Testis (tissue), 3 donors: ENCODE measurements around the gene SH3RF3. TPM values are rescaled to one million over a fixed set of nuclear protein-coding genes. Genes with fewer than 3 reads are reported as not detected.

Experiments
- DNase-seq: peaks from one replicate; pipeline ENCODE4 v3.0.0-alpha.2; 2019
- H3K27ac ChIP-seq, 2 donors: fragments of 200-600 bp; sonication (generic); one replicate each; pipeline ENCODE4 v1.5.1; 2019
- H3K27me3 ChIP-seq: fragments of 200-600 bp; sonication (generic); one replicate; pipeline ENCODE4 v1.5.1; 2019
- H3K36me3 ChIP-seq: fragments of 200-600 bp; sonication (generic); one replicate; pipeline ENCODE4 v1.5.1; 2017; ENCODE audit warnings: low read depth; ENCODE audit errors: missing control alignments
- H3K4me1 ChIP-seq: fragments of 200-600 bp; sonication (generic); one replicate; pipeline ENCODE4 v1.5.1; 2019
- H3K4me3 ChIP-seq, 2 donors: fragments of 200-600 bp; sonication (generic); one replicate each; pipeline ENCODE4 v1.5.1; 2017 to 2019
- H3K9me3 ChIP-seq: fragments of 200-600 bp; sonication (generic); one replicate; pipeline ENCODE4 v1.5.1; 2017
- POLR2A ChIP-seq: fragments of 450-650 bp; IDR thresholded peaks from one replicate; pipeline ENCODE4 v1.6.1; 2017; ENCODE audit warnings: antibody characterized with exemption, mild to moderate bottlenecking, moderate library complexity
- WGBS, 2 donors: methylation state at CpG; one replicate each; pipeline ENCODE4 v1.1.5; 2018; 5-methylcytosine and 5-hydroxymethylcytosine counted together
- intact Hi-C: fragments of 100-400 bp; cut with DNase I; formaldehyde crosslinking; loops from one replicate; pipeline ENCODE4 v1.15.1; 2023; ENCODE audit warnings: low total_unique reads
- microRNA-seq, 2 donors: library from miRNA; unstranded; fragments of <30 nt; microRNA quantifications; one replicate each; pipeline ENCODE4, GENCODE V29; 2016; ENCODE audit warnings: borderline number of aligned reads in 2 of 2, borderline replicate concordance in 1 of 2
- polyA plus RNA-seq: library from polyadenylated mRNA; stranded (reverse); fragments of 350-450 nt; fragmentation: Illumina TruSeq; extraction: RNeasy Lipid Tissue Mini Kit (QIAGEN cat#74804); gene quantifications from one replicate; pipeline ENCODE4 v1.2.3, GENCODE V29; 2014; ENCODE audit warnings: low read depth, low replicate concordance; ENCODE audit not compliant: insufficient read depth
- small RNA-seq, 2 donors: library from RNA; depleted of rRNA; stranded (forward); fragments of <200 nt; gene quantifications; one replicate each; pipeline ENCODE3, GENCODE V24; 2016
- total RNA-seq, 2 donors: library from RNA; depleted of rRNA; stranded (reverse); fragments of >200 nt; gene quantifications; one replicate each; pipeline ENCODE4 v1.2.3, GENCODE V29; 2016
- TF ChIP-seq, protein P1 (sequence below), 3 experiments: fragments of 450-650 bp in 2 of 3; fragments of 200-600 bp in 1 of 3; sonication (generic) in 1 of 3; IDR thresholded peaks; one replicate each; pipeline ENCODE4 v1.5.1; 2016 to 2019; ENCODE audit warnings: antibody characterized with exemption in 3 of 3, mild to moderate bottlenecking in 2 of 3, moderate library complexity in 1 of 3

Gene SH3RF3
- total and polyA plus RNA-seq, 3 donors from 2014 or later, result 9.3 to 20.1 (median 16.5) TPM

DNA sequence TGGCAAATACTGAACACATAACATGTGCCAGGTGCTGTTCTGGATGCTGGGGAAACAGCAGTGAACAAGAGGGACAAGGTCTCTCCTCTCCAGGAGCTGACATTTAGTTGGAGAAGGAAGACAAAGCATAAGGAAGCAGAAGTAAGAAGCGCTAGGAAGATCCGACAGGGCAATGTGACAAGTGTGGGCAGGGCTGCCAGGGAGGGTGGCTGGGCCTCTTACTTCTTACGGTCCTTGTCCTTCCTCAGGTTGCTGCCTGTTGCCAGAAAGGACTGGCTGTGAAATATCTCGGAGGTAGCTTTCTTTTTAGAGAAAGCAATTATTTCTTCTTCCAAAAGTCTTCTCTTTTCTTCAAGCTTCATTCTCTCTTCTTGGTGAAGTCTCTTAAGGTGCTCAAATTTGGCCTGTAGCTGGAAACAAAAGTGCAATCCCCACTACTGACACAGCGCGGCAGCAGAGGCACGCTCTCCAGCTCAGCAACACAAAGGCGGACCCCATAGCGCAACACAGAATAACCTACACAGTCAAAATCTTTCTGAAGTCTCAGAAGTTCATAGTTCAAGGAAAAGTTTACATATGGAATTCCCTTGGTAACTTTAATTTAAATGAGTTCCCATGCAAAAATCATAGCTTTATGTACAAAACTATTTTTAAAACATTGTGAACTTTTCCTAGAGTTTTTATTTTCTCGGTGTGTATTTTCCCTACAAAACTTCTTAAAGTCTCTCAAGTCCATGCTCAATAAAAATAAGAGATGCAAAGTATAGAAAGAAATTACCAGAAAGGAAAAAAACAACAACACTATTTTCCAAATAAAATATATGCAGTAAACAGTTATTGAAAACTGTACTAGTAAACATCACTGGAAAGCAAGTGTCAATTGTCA, 417.1 kb downstream of the SH3RF3 start:
- Histone ChIP-seq H3K27ac (no peak overlapping the region), H3K36me3 (no peaks in the 10 kb centered on the region), H3K4me1 (no peaks in the 10 kb centered on the region), H3K4me3 (no peak overlapping the region), H3K27me3 (no peaks in the 10 kb centered on the region), H3K9me3 (no peaks in the 10 kb centered on the region)
- 39 to 48% methylated on average over 10 of the region's 10 CpGs for WGBS, 2 donors
- TF ChIP-seq, protein P1, sequence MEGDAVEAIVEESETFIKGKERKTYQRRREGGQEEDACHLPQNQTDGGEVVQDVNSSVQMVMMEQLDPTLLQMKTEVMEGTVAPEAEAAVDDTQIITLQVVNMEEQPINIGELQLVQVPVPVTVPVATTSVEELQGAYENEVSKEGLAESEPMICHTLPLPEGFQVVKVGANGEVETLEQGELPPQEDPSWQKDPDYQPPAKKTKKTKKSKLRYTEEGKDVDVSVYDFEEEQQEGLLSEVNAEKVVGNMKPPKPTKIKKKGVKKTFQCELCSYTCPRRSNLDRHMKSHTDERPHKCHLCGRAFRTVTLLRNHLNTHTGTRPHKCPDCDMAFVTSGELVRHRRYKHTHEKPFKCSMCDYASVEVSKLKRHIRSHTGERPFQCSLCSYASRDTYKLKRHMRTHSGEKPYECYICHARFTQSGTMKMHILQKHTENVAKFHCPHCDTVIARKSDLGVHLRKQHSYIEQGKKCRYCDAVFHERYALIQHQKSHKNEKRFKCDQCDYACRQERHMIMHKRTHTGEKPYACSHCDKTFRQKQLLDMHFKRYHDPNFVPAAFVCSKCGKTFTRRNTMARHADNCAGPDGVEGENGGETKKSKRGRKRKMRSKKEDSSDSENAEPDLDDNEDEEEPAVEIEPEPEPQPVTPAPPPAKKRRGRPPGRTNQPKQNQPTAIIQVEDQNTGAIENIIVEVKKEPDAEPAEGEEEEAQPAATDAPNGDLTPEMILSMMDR (IDR thresholded peaks at IDR 0.05), result peak; percentile 68 to 82 (median 75)
- TF ChIP-seq POLR2A, result no peak
- intact Hi-C loops, result loop anchor here (5.0 kb wide), 1 partner anchor 186 kb away; no protein-coding TSS in a partner anchor
- peak; percentile 79 for DNase-seq

DNA sequence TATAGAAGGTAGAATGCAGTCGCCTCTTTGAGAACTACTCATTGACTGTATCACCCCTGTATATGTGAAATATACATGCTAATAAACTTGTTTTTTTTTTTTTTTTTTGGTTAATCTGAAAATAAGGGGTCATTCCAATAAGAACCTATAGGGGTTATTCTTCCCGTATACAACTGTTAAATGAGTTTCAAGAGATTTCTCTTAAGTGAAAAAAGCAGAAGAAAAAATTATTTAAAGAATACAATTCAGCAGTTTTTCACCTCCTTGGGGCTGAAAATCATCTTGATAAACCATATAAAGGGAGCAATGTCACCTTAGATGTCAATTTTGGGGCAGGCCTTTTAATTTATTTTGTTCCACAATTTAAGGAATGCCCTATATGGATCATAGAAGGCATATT, 418.3 kb downstream of the SH3RF3 start:
- Histone ChIP-seq H3K27ac (no peak overlapping the region), H3K4me3 (no peak overlapping the region), H3K9me3 (no peaks in the 10 kb centered on the region), H3K27me3 (no peaks in the 10 kb centered on the region), H3K4me1 (no peaks in the 10 kb centered on the region), H3K36me3 (no peaks in the 10 kb centered on the region)
- no peak for DNase-seq
- TF ChIP-seq, protein P1 (IDR thresholded peaks at IDR 0.05), result peak in 1 of 3 experiments; percentile 16
- TF ChIP-seq POLR2A, result no peak
- 89 to 95% methylated on average over 2 of the region's 2 CpGs for WGBS, 2 donors
- intact Hi-C loops, result loop anchor here (5.0 kb wide), 1 partner anchor 185 kb away; no protein-coding TSS in a partner anchor

DNA sequence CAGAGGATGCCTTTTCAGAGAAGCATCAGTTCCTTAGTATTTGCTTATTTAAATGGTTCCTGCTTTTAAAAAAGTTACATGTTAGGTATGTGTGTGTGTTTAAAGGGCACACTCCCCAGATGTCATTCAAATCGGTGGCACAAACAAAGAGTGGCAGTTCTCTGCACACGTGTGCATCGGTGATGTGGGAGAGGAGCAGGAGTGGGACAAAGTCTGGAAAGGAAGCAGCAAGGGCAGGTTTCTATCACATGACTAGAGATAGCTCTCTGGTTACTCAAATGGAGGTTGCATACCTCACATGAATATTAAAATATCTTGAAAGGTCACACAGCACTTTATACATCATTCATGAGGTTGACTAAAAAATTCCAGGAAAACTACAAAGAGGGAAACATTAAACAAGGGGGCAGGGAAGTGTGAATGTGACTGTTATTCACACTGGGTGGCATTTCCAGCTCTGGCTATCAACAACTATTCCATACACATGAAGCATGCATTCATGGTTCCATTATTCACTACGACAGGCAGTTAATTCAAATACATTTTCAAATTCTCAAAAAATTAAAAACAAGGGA, 420.1 kb downstream of the SH3RF3 start:
- H3K27ac ChIP-seq, result no peak overlapping the region
- TF ChIP-seq, protein P1 (IDR thresholded peaks at IDR 0.05), result no peak
- TF ChIP-seq POLR2A, result no peak
- no peaks in the 10 kb centered on the region for H3K4me1 ChIP-seq
- H3K9me3 ChIP-seq, result no peaks in the 10 kb centered on the region
- H3K36me3 ChIP-seq, result no peaks in the 10 kb centered on the region
- H3K4me3 ChIP-seq, result no peak overlapping the region
- intact Hi-C loops, result loop anchor here (5.0 kb wide), 1 partner anchor 183 kb away; no protein-coding TSS in a partner anchor
- H3K27me3 ChIP-seq, result no peaks in the 10 kb centered on the region
- no peak for DNase-seq
- WGBS, 2 donors, result 79 to 94% methylated on average over 4 of the region's 4 CpGs

Small RNAs within 50 kb of the gene (microRNA-seq; reads per million reads assigned to microRNA genes)
- 0 reads per million in 2 donors for gene MIR4265
- 0 reads per million in 2 donors for gene MIR4266

Small RNAs within 50 kb of the gene (small RNA-seq; reads per million reads assigned to genes)
- gene MIR4265 (0 to 0.09 reads per million in 2 donors), gene MIR4266 (0 reads per million in 2 donors), gene RF00017 (0 reads per million in 2 donors), gene SNRPGP9 (0 reads per million in 2 donors)

Other genes with a start within 250 kb of the SH3RF3 start
- under 1 TPM; 0.39 to 0.74 TPM for gene EDAR, start 140.0 kb upstream of the SH3RF3 start, total RNA-seq
- gene EDAR, start 140.0 kb upstream of the SH3RF3 start, polyA plus RNA-seq, result 0.30 TPM